Skeletal muscle tissue (tissue), 4 donors: Measurements from ENCODE around the gene TPST2. TPM values are rescaled to one million over a fixed set of nuclear protein-coding genes. Genes with fewer than 3 reads are reported as not detected.
"Not testable (repeated sequence)": the region's sequence is repeated elsewhere in the genome, so short reads cannot be mapped to it uniquely, and the experiment has no call there.

Experiments
- H3K27ac ChIP-seq: one replicate; pipeline ENCODE4 v1.7.0; 2013; ENCODE audit warnings: mild to moderate bottlenecking, low read depth, low read length, inconsistent platforms
- H3K27me3 ChIP-seq, 3 donors: one replicate each; pipeline ENCODE4 v1.7.0; 2013; ENCODE audit warnings: low read length in 3 of 3; ENCODE audit not compliant: control insufficient read depth in 3 of 3, insufficient read depth in 3 of 3
- H3K36me3 ChIP-seq, 3 donors: one replicate each; pipeline ENCODE4 v1.7.0; 2013; ENCODE audit warnings: low read length in 3 of 3; ENCODE audit not compliant: control insufficient read depth in 3 of 3, insufficient read depth in 3 of 3
- H3K4me1 ChIP-seq, 3 donors: one replicate each; pipeline ENCODE4 v1.7.0; 2013; ENCODE audit warnings: low read length in 3 of 3, mild to moderate bottlenecking in 3 of 3; ENCODE audit not compliant: control insufficient read depth in 3 of 3, insufficient read depth in 3 of 3
- H3K4me3 ChIP-seq, 3 donors: one replicate each; pipeline ENCODE4 v1.7.0; 2013; ENCODE audit warnings: low read length in 3 of 3
- H3K9ac ChIP-seq, 3 donors: one replicate each; pipeline ENCODE4 v1.7.0; 2013; ENCODE audit warnings: low read length in 3 of 3, mild to moderate bottlenecking in 3 of 3, moderate library complexity in 2 of 3, low read depth in 1 of 3
- H3K9me3 ChIP-seq, 3 donors: one replicate each; pipeline ENCODE4 v1.7.0; 2013; ENCODE audit warnings: low read length in 3 of 3; ENCODE audit not compliant: control insufficient read depth in 3 of 3
- total RNA-seq: library from RNA; depleted of rRNA; stranded (reverse); fragments of >200 nt; gene quantifications from one replicate; pipeline ENCODE4 v1.2.3, GENCODE V29; 2014
- donor health status: Osteomylitis.

TPST2 gene
- total RNA-seq, 1 donor from 2014 or later = 6.8 TPM

DNA sequence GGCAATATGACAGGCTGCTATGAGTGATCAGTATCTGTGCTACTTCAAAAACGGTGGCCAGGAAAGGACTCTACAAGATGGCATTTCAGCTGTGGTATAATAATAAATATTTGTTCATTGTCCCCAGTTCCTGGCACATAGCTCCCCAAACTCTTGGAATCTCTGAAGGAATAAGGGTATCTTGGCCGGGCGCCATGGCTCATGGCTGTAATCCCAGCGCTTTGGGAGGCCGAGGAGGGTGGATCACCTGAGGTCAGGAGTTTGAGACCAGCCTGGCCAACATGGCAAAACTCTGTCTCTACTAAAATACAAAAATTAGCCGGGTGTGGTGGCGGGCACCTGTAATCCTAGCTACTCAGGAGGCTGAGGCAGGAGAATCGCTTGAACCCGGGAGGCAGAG is 61.4 kb downstream of the TPST2 start:
- not testable (repeated sequence) for H3K27me3 ChIP-seq, H3K9me3 ChIP-seq, H3K4me3 ChIP-seq
- Histone ChIP-seq H3K27ac (peak overlapping the region; percentile 90), H3K4me1 (peaks cover 20 to 51% (median 33%) of the 10 kb centered on the region in 3 donors), H3K36me3 (peaks cover 10 to 18% (median 14%) of the 10 kb centered on the region in 3 donors), H3K9ac (peak overlapping the region in 2 of 3 donors; percentile 66 to 67)

GRCh38 chr22:26527574-26528465 is 62.1 kb downstream of the TPST2 start:
- no peaks in the 10 kb centered on the region for H3K9me3 ChIP-seq
- H3K9ac ChIP-seq = peak overlapping the region in 2 of 3 donors; percentile 67 to 89
- peak overlapping the region; percentile 90 for H3K27ac ChIP-seq
- peaks cover 20 to 51% (median 33%) of the 10 kb centered on the region in 3 donors for H3K4me1 ChIP-seq
- H3K36me3 ChIP-seq = peaks cover 10 to 18% (median 14%) of the 10 kb centered on the region in 3 donors
- peak overlapping the region; percentile 10 to 73 (median 51) for H3K4me3 ChIP-seq
- H3K27me3 ChIP-seq = no peaks in the 10 kb centered on the region

GRCh38 chr22:26527167-26527566 is 62.8 kb downstream of the TPST2 start:
- peaks cover 20 to 51% (median 33%) of the 10 kb centered on the region in 3 donors for H3K4me1 ChIP-seq
- H3K27ac ChIP-seq = peak overlapping the region; percentile 90
- H3K9ac ChIP-seq = peak overlapping the region; percentile 67 to 89 (median 80)
- H3K27me3 ChIP-seq = no peaks in the 10 kb centered on the region
- H3K9me3 ChIP-seq = no peaks in the 10 kb centered on the region
- peak overlapping the region; percentile 20 to 73 (median 51) for H3K4me3 ChIP-seq
- peaks cover 8 to 15% (median 10%) of the 10 kb centered on the region in 3 donors for H3K36me3 ChIP-seq

- peaks cover 20 to 51% (median 33%) of the 10 kb centered on the region in 3 donors for H3K4me1 ChIP-seq
- peak overlapping the region; percentile 67 to 89 (median 80) for H3K9ac ChIP-seq
- no peaks in the 10 kb centered on the region for H3K27me3 ChIP-seq
- H3K36me3 ChIP-seq = peaks cover 3 to 7% (median 4%) of the 10 kb centered on the region in 3 donors
- peak overlapping the region; percentile 18 to 73 (median 51) for H3K4me3 ChIP-seq
- H3K27ac ChIP-seq = peak overlapping the region; percentile 90
- H3K9me3 ChIP-seq = no peaks in the 10 kb centered on the region
These were observed 63.9 kb downstream of the TPST2 start for GRCh38 chr22:26525946-26526564.

- peak overlapping the region; percentile 90 for H3K27ac ChIP-seq
- H3K9ac ChIP-seq = peak overlapping the region in 2 of 3 donors; percentile 67 to 89
- H3K36me3 ChIP-seq = peaks cover 2 to 5% (median 3%) of the 10 kb centered on the region in 3 donors
- no peaks in the 10 kb centered on the region for H3K27me3 ChIP-seq
- H3K9me3 ChIP-seq = no peaks in the 10 kb centered on the region
- H3K4me1 ChIP-seq = peaks cover 20 to 47% (median 33%) of the 10 kb centered on the region in 3 donors
- peak overlapping the region in 2 of 3 donors; percentile 51 to 73 for H3K4me3 ChIP-seq
These were observed 65.1 kb downstream of the TPST2 start for GRCh38 chr22:26524870-26525269.

DNA sequence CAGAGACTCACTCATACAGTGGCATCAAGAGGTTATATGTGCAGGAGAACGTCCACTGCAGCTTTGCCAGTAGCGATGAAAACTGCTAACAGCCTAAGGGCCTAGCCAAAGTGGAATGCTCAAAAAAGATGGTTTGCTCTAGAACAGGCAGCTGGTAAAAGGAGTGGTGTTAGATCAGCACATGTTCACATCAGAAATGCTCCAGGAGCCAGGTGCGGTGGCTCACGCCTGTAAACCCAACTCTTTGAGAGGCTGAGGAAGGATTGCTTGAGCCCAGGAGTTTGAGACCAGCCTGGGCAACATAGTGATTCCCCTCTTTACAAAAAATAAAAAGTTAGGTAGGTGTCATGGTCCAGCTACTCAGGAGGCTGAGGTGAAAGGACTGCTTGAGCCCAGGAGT is 67.3 kb downstream of the TPST2 start:
- Histone ChIP-seq H3K4me3 (no peak overlapping the region), H3K27me3 (no peaks in the 10 kb centered on the region), H3K9ac (no peak overlapping the region), H3K4me1 (peaks cover 5 to 24% (median 19%) of the 10 kb centered on the region in 3 donors), H3K9me3 (no peaks in the 10 kb centered on the region), H3K27ac (no peak overlapping the region), H3K36me3 (peaks cover 0 to 3% (median 2%) of the 10 kb centered on the region in 3 donors)

GRCh38 chr22:26522012-26522411 is 67.9 kb downstream of the TPST2 start:
- peaks cover 3 to 19% (median 14%) of the 10 kb centered on the region in 3 donors for H3K4me1 ChIP-seq
- no peaks in the 10 kb centered on the region for H3K27me3 ChIP-seq
- H3K4me3 ChIP-seq = no peak overlapping the region
- H3K27ac ChIP-seq = no peak overlapping the region
- no peak overlapping the region for H3K9ac ChIP-seq
- no peaks in the 10 kb centered on the region for H3K9me3 ChIP-seq
- H3K36me3 ChIP-seq = peaks cover 0 to 2% (median 2%) of the 10 kb centered on the region in 3 donors

DNA sequence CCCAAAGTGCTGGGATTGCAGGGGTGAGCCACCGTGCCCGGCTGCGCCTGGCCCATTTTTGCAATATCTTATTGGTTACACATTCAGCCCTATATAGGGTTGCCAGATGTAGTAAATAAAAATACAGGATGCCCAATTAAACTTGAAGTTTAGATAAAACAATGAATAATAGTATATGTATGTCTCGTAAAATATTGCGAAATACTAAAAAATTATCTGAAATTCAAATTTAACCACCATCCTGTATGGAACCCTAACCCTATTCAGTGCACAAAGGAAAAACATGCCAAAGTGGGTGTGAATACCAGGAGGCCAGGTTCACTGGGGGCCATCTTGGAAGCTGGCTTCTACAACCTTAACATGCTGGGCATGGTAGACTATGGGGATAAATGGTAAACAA is 72.5 kb downstream of the TPST2 start:
- Histone ChIP-seq H3K27ac (no peak overlapping the region), H3K9ac (no peak overlapping the region), H3K36me3 (no peaks in the 10 kb centered on the region), H3K27me3 (no peaks in the 10 kb centered on the region), H3K9me3 (no peaks in the 10 kb centered on the region), H3K4me3 (no peak overlapping the region), H3K4me1 (peaks cover 9 to 17% (median 14%) of the 10 kb centered on the region in 3 donors)

DNA sequence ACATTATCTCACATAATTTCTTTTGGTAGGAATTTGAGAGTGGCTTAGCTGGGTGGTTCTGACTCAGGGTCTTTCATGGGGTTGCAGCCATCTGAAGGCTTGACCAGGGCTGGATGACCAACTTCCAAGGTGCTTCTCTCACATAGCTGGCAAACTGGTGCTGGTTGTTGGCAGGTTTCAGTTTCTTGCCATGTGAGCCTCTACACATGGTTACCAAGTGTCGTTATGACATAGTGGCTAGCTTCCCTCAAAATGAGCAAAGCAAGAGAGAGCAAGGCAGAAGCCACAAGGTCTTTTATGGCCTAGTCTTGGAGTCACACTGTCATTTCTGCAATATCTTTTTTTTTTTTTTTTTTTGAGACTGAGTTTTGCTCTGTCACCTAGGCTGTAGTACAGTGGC is 73.4 kb downstream of the TPST2 start:
- no peak overlapping the region for H3K4me3 ChIP-seq
- H3K36me3 ChIP-seq = no peaks in the 10 kb centered on the region
- no peak overlapping the region for H3K9ac ChIP-seq
- peaks cover 12 to 25% (median 18%) of the 10 kb centered on the region in 3 donors for H3K4me1 ChIP-seq
- H3K9me3 ChIP-seq = no peaks in the 10 kb centered on the region
- no peaks in the 10 kb centered on the region for H3K27me3 ChIP-seq
- no peak overlapping the region for H3K27ac ChIP-seq

- peaks cover 17 to 31% (median 23%) of the 10 kb centered on the region in 3 donors for H3K4me1 ChIP-seq
- H3K27ac ChIP-seq = no peak overlapping the region
- no peaks in the 10 kb centered on the region for H3K9me3 ChIP-seq
- no peak overlapping the region for H3K4me3 ChIP-seq
- no peaks in the 10 kb centered on the region for H3K27me3 ChIP-seq
- no peak overlapping the region for H3K9ac ChIP-seq
- no peaks in the 10 kb centered on the region for H3K36me3 ChIP-seq
These were observed 74.0 kb downstream of the TPST2 start for GRCh38 chr22:26515931-26516330.
